ENCODE data around the gene PHLPP1.

Gene PHLPP1

GRCh38 chr18:63028380-63028779, 313.0 kb downstream of the PHLPP1 start:
- no peaks in the 10 kb centered on the region for H3K9me3 ChIP-seq
- no peak overlapping the region for H3K4me3 ChIP-seq
- TF ChIP-seq CTCF (IDR thresholded peaks at IDR 0.05): no peak
- H3K4me1 ChIP-seq: peaks cover 0 to 3% (median 0%) of the 10 kb centered on the region in 4 donors
- H3K27ac ChIP-seq: no peak overlapping the region
- intact Hi-C loops (cut with DNase I; ENCODE audit: low total_unique reads): loop anchor here (10.0 kb wide), 1 partner anchor 316 kb away; no protein-coding TSS in a partner anchor
- no peak for DNase-seq
- H3K27me3 ChIP-seq: no peaks in the 10 kb centered on the region
- H3K36me3 ChIP-seq: no peaks in the 10 kb centered on the region
